Measurements from ENCODE around the gene KIAA1328. TPM values are rescaled to one million over a fixed set of nuclear protein-coding genes. Genes with fewer than 3 reads are reported as not detected.

Gene KIAA1328
- total RNA-seq, 1 donor from 2014 or later, result 17.8 TPM

DNA sequence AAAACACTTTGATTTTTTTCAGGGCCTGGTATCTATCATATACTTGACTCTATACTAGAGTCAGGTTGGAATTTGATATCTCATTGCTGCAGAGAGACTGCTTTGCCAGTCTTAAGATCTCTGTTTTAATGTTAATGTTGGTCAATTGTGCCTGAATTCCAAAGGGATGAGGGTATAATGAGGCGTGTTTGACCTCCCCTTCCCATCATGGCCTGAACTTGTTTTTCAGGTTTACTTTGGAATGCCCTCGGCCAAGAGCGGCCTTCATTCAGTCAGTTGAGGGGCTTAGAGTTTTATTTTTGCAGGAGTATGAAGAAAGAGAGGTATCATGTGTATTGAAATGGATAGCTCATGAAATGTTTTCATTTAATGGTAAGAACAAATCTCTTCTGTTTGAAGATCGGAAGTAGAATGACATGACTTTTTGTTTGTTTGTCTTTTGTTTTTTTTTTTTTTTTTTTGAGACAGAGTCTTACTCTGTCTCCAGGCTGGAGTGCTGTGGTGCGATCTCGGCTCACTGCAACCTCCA is 119.0 kb downstream of the KIAA1328 start:
- DNase-seq, result no peak
- no peaks in the 10 kb centered on the region for H3K36me3 ChIP-seq
- no peaks in the 10 kb centered on the region for H3K4me1 ChIP-seq
- intact Hi-C loops (cut with DNase I), result no loop called here
- TF ChIP-seq, protein P1, sequence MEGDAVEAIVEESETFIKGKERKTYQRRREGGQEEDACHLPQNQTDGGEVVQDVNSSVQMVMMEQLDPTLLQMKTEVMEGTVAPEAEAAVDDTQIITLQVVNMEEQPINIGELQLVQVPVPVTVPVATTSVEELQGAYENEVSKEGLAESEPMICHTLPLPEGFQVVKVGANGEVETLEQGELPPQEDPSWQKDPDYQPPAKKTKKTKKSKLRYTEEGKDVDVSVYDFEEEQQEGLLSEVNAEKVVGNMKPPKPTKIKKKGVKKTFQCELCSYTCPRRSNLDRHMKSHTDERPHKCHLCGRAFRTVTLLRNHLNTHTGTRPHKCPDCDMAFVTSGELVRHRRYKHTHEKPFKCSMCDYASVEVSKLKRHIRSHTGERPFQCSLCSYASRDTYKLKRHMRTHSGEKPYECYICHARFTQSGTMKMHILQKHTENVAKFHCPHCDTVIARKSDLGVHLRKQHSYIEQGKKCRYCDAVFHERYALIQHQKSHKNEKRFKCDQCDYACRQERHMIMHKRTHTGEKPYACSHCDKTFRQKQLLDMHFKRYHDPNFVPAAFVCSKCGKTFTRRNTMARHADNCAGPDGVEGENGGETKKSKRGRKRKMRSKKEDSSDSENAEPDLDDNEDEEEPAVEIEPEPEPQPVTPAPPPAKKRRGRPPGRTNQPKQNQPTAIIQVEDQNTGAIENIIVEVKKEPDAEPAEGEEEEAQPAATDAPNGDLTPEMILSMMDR (IDR thresholded peaks at IDR 0.05), result no peak
- peak in 1 of 2 donors; percentile 43 for ATAC-seq
- no peaks in the 10 kb centered on the region for H3K9me3 ChIP-seq
- no peaks in the 10 kb centered on the region for H3K27me3 ChIP-seq (ENCODE audit: low read depth)
- H3K4me3 ChIP-seq, result no peak overlapping the region
- no peak overlapping the region for H3K27ac ChIP-seq

DNA sequence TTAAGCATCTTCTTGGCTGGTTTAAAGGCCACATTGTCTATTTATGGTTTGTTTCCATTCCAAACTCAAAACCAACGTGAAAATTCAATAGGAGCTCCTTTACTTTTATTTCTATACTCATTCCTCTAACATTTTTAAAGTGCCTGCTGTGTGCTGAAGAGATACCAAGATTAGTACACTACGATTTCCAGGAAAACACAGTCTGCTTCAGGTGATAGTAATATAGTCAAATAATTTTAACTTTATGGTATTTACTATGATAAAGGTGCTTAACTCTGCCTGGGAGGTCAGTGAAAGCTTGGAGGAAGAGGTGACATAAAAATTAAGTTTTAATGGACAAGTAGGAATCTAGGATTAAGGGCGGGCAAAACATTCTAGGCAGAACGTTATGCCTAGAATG is 121.4 kb downstream of the KIAA1328 start:
- ATAC-seq (no peak), DNase-seq (no peak)
- no peaks in the 10 kb centered on the region for H3K9me3 ChIP-seq
- H3K4me3 ChIP-seq, result no peak overlapping the region
- no peak overlapping the region for H3K27ac ChIP-seq
- H3K4me1 ChIP-seq, result no peaks in the 10 kb centered on the region
- intact Hi-C loops (cut with DNase I), result no loop called here
- TF ChIP-seq, protein P1 (IDR thresholded peaks at IDR 0.05), result no peak
- no peaks in the 10 kb centered on the region for H3K36me3 ChIP-seq
- no peaks in the 10 kb centered on the region for H3K27me3 ChIP-seq (ENCODE audit: low read depth)

DNA sequence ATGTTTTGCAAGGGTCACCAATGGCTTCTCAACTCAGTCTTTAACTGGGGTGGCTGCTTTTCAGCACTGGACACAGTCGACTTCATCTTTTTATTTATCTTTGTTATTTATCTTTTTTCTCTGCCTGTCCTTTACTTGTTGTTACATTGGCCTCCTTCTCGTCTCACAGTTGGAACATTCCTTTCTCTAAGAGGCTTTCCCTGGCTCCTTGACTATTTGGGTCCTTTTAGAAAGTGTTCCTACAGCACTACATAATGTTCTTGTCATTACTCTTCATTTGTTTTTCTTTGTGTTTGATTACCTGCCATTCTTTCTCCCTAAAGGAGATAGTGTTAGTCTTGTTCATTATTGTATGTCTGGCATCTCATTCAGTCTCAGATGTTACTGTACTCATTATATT is 122.0 kb downstream of the KIAA1328 start:
- Histone ChIP-seq H3K9me3 (no peaks in the 10 kb centered on the region), H3K27ac (no peak overlapping the region), H3K27me3 (ENCODE audit: low read depth) (no peaks in the 10 kb centered on the region), H3K4me3 (no peak overlapping the region), H3K36me3 (no peaks in the 10 kb centered on the region), H3K4me1 (no peaks in the 10 kb centered on the region)
- ATAC-seq (peak in 1 of 2 donors; percentile 74), DNase-seq (no peak)
- intact Hi-C loops (cut with DNase I), result no loop called here
- TF ChIP-seq, protein P1 (IDR thresholded peaks at IDR 0.05), result no peak

DNA sequence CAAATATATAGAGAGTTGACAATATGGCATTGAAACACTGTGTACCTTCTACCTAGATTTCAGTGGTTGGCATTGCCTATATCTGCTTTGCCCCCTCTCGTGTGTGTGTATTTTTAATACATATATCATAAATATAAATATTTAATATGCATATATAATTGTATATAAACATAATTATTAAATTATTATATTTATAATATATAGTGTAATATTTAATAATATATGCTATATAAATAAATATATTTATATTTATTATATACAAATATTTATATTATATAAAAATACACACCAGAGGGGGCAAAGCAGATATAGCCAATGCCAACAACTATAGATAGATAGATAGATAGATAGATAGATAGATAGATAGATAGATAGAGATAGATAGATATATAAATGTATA is 124.1 kb downstream of the KIAA1328 start:
- intact Hi-C loops (cut with DNase I), result no loop called here
- DNase-seq (no peak), ATAC-seq (no peak)
- Histone ChIP-seq H3K4me3 (no peak overlapping the region), H3K4me1 (no peaks in the 10 kb centered on the region), H3K27ac (no peak overlapping the region), H3K9me3 (no peaks in the 10 kb centered on the region), H3K36me3 (no peaks in the 10 kb centered on the region), H3K27me3 (ENCODE audit: low read depth) (no peaks in the 10 kb centered on the region)
- TF ChIP-seq, protein P1 (IDR thresholded peaks at IDR 0.05), result no peak

DNA sequence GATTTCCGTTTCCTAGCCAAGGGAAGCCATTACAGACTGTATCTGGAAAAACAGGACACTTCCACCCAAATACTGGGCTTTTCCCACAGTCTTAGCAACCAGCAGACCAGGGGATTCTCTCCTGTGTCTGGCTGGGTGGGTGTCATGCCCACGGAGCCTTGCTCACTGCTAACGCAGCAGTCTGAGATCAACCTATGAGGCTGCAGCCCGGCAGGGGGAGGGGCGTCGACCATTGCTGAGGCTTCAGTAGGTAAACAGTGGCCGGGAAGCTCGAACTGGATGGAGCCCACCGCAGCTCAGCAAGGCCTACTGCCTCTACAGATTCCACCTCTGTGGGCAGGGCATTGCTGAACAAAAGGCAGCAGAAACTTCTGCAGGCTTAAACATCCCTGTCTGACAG is 131.1 kb downstream of the KIAA1328 start:
- H3K4me1 ChIP-seq, result no peaks in the 10 kb centered on the region
- intact Hi-C loops (cut with DNase I), result no loop called here
- TF ChIP-seq, protein P1 (IDR thresholded peaks at IDR 0.05), result no peak
- no peak for DNase-seq
- no peak overlapping the region for H3K4me3 ChIP-seq
- no peaks in the 10 kb centered on the region for H3K27me3 ChIP-seq (ENCODE audit: low read depth)
- no peak overlapping the region for H3K27ac ChIP-seq
- H3K36me3 ChIP-seq, result no peaks in the 10 kb centered on the region
- ATAC-seq, result no peak
- no peaks in the 10 kb centered on the region for H3K9me3 ChIP-seq

DNA sequence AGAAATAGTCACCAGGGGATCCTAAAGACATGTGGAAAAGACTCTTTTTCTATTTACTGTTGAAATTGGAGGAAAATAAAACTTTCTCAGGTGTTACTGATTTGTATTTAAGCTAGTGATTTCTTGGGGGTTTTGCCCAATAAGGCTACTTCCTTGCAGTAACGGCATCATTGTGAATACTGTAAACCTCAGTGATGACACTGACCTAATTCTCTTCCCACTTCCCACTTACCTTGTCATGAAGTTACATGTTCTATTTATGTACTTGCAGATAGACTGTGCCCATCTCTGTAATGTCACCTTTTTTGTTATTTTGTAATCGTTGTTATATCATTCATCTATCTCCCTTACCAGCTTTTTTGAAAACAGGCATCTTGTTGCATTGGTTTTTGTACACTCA is 134.5 kb downstream of the KIAA1328 start:
- H3K36me3 ChIP-seq, result no peaks in the 10 kb centered on the region
- no peaks in the 10 kb centered on the region for H3K4me1 ChIP-seq
- H3K27me3 ChIP-seq (ENCODE audit: low read depth), result no peaks in the 10 kb centered on the region
- DNase-seq (no peak), ATAC-seq (no peak)
- no peaks in the 10 kb centered on the region for H3K9me3 ChIP-seq
- intact Hi-C loops (cut with DNase I), result no loop called here
- TF ChIP-seq, protein P1 (IDR thresholded peaks at IDR 0.05), result no peak
- no peak overlapping the region for H3K27ac ChIP-seq
- no peak overlapping the region for H3K4me3 ChIP-seq
